GM12892 (cell line): Measurements from ENCODE around the gene SLC30A2.

ENCODE experiments used
- DNase-seq: peaks from one replicate; pipeline ENCODE4 v3.0.0; 2011; ENCODE audit not compliant: insufficient read length
- FAIRE-seq: peaks from 2 replicates; lab custom pipeline; 2011; peaks lifted over from hg19 to GRCh38; lab: Jason Lieb, UNC
- POLR2A ChIP-seq: IDR thresholded peaks from 2 replicates; pipeline ENCODE4 v1.6.1; 2011; ENCODE audit warnings: low read depth, low read length, control low read depth
- POLR2AphosphoS5 ChIP-seq: IDR thresholded peaks from 2 replicates; pipeline ENCODE4 v1.6.1; 2011; ENCODE audit warnings: low read depth, low read length, control low read depth
- TAF1 ChIP-seq: IDR thresholded peaks from 2 replicates; pipeline ENCODE4 v1.6.1; 2011; ENCODE audit warnings: low read depth, mild to moderate bottlenecking, control low read depth, low read length, borderline replicate concordance

Gene SLC30A2

DNA sequence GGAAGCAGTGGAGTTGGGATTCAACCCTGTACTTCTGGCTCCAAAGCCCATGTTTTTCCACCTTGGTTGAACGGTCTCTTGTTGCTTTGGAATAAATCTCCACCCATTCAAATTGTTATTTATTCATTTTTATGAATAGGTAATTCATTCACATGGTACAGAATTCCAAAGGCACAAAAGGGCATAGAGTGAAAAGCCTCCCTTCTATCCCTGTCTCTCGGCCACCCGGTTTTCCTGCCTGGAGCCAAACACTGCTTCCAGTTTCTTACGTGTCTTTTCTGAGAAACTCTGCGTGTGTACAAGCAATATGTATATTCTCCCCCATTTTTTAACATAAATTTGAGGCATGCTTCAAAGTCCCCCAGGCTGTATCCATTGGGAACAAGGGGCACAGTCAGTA lies 20.4 kb downstream of the SLC30A2 start:
- no peak for DNase-seq
- TF ChIP-seq POLR2A (no peak), TAF1 (no peak), POLR2AphosphoS5 (no peak)
- FAIRE-seq = no peak

DNA sequence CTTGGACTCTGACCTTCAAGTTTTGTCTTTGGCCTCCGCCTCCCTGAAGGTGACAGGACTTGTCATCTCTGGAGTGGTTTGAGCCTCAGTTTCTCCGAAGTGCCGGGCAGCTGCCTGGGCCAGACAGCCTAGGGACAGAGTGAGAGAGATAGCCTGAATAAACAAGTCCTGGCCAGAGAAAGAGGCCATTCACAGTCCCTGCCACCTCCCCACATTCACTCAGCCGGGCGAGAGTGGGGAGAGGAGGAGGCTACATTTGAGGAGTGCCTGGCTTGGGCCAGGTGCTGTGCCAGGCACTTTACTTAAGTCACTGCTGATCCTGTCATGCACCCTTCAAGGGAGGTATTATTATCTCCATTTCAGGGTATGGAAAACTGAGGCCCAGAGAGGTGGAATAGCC lies 20.9 kb downstream of the SLC30A2 start:
- DNase-seq (no peak), FAIRE-seq (no peak)
- TF ChIP-seq TAF1 (no peak), POLR2A (no peak), POLR2AphosphoS5 (no peak)

DNA sequence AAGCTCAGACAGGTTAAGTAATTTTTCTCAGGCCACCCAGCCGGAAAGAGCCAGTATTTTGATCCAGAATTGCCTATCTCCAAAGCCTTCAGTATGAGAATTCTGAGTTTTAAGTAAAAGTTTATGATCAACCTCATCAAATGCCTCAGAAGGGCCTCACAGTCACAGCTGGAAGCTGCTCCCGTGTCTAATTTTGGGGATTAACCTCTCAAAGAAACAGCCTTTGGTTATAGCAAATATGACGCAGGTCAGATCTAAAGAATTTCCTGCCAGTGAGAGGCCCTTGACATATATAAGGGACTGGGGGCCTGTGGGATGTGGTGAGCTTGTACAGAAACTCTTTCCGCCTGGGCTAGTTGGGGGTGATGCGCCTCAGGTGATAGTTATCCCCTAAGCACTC lies 22.1 kb downstream of the SLC30A2 start:
- DNase-seq (no peak), FAIRE-seq (no peak)
- TF ChIP-seq POLR2A (no peak), TAF1 (no peak), POLR2AphosphoS5 (no peak)

DNA sequence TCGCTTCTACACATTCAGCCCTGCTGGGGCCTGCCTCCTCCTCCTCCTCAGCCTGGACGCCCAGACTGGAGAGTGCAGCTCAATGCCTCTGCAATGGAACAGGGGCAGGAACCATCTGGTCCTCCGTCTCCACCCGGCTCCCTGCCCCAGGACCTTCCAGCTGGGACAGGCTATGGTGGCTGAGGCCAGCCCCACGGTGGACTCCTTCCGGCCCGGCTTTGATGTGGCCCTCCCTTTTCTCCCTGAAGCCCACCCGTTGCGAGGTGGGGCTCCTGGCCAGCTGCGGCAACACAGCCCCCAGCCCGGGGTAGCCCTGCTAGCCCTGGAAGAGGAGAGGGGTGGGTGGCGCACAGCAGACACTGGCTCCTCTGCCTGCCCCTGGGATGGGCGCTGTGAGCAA lies 22.9 kb downstream of the SLC30A2 start:
- FAIRE-seq = no peak
- DNase-seq = no peak
- TF ChIP-seq POLR2AphosphoS5 = no peak

DNA sequence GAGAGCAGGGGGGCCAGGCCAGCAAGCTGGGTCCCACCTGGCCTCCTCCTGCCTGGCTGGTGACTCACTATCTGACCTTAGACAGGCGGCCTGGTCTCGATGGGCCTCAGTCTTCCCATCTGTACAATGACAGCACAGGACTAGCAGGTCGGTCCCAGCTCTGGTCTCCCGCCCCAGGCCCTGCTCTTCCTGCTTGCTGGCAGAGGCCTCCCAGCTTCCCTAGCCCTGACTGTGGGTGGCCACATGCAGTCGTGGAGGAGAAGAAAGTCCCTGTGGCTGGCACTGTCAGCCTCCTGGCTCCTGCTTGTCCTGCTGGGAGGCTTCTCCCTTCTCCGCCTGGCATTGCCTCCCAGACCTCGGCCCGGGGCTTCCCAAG lies 23.5 kb downstream of the SLC30A2 start:
- no peak for DNase-seq
- TF ChIP-seq POLR2AphosphoS5 = no peak
- no peak for TF ChIP-seq POLR2A
- TF ChIP-seq TAF1 = no peak
- FAIRE-seq = no peak

DNA sequence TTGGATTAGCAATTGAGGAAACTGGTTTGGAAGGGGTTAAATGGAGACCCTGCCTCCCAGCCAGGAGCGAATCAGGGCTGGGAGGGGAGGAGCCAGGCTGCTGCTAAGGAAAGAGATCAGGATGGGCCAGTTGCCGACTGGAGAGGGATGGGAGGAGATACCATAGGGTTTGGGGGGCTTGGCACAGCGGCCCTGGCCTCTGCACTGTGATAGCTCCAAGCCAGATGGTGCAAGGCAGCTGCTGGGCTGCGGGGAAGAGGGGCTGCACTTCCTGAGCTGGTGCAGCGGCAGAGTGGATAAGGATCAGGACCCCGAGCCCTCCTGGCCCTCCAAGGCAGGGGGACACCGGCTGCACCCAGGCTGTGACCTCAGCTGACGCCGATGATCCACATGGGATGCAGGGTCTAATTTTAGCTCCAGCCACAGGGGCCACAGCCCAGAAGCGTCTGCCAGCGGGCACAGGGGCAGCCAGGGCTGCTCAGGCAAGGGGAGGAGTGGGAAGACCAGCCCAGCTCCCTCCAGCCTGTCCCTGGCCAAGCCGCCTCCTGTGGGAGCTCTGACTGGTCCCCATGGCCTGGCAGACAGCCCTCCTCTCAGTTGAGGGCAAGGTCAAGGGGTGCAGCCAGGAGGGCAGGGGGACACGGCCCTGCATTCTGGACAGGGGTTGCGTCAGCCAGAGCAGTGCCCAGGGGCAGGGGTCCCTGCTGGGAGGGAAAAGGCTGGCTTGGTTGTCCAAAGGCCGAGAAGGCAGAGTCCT lies 24.1 kb downstream of the SLC30A2 start, which contains the start of gene EXTL1:
TSS of gene EXTL1 (plus strand) at position 129 of the 757 bp plus-strand sequence. CDS start 872 bp downstream, outside the sequence.
- FAIRE-seq (no peak), DNase-seq (no peak)
- TF ChIP-seq POLR2A = no peak

DNA sequence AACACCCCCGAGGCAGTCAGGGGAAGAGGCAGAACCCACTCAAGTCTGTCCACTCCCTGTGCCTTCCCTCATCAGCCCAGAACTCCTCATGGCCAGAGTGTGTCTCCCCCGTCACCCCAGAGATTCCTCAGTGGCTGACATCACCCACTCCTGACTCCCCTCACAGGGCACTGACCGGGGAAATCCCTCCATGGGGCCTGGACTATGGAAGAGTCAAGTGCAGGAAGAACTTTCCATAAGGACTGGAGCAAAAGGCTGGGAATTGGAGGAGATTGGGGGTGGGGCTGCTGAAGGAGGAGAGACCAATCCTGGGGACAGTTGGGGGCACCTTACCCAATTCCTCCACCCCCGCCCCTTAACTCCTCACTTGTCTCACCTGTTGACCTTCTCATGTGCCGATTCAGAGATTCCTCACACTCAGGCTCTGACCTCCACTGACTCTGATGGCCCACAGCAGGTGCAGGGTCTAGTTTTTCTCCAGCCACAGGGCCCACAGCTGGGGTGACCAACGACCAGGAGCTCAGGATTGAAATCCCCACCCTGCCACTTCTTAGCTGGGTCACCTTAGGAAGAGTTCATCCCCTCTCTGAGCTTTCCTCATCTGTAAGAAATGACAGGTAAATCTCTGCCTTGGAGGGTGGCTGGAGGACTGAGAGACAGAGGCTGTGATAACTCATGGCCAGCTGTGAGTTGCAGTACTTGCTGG lies 24.8 kb downstream of the SLC30A2 start:
- no peak for FAIRE-seq
- no peak for DNase-seq
- TF ChIP-seq POLR2AphosphoS5 (no peak), TAF1 (no peak), POLR2A (no peak)

DNA sequence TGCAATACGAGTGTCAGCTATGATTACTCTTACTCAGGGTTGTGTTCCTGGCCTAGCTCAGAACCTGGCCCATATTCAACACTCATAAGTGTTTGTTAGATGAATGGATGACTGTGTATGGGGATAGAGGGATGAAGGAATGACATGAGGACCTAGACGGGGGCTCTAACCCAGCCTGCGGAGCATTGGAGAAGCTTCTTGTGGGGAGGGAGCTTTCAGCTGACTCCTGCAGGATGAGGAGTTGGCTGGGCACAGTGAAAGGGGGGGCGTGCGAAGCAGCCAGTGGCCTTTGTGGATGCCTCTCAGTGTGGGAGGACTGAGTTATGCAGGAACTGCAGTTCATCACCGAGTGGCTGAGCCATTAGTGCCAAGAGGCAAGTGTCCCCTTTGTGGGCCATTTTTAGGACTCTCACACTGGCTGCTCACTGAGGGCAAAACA lies 25.6 kb downstream of the SLC30A2 start:
- no peak for DNase-seq
- no peak for FAIRE-seq
- no peak for TF ChIP-seq POLR2AphosphoS5
- no peak for TF ChIP-seq POLR2A
- no peak for TF ChIP-seq TAF1

DNA sequence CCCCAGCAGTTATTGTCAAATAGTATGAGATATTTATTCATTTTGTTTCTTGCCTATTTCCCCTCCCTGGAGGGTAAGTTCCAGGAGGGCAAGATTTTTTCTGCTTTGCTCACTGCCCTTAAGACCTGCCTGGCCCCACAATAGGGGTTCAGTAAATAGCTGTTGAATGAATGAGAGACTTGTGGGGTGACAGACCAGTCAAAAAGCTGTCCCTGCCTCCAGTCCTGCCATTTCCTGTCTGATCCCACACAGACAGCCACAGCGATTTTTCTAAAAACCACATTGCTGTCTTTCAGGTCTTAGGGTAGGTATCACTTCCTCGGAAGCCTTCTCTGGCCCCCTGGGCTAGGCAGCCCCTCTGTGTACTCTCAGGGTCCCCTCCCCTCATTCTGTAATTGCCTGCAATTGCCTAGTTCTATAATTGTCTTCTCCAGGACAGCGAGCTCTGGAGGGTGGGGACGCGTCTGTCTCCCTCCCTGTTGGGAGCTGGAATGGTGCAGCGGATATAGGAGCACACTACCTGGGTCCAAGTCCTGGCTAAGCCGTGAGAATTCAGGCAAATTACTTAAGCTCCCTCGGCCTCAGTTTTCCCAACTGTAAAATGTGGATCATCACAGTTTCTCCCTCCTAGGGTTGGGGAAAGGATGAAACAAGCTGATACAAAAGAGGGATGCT lies 26.1 kb downstream of the SLC30A2 start:
- FAIRE-seq (no peak), DNase-seq (no peak)
- TF ChIP-seq POLR2A = no peak
- TF ChIP-seq POLR2AphosphoS5 = no peak
- no peak for TF ChIP-seq TAF1

DNA sequence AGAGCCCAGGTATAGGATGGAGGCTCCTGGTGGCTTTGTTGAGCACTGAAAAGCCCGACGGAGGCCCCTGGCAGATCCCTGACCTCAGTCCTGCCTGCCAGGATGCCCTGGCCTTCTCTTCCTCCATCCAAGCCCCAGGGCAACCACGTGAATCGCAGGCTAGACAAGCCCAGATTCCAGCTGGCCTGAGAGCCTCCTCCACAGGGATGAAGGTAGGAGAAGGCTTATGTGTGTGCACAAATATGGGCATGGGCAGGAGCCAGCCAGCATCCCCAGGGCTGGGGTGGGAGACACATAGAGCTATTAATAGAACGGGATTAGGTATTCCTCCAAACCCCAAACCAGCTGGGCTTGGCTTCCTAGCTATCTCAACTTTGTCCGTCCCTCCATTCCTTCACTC lies 28.3 kb downstream of the SLC30A2 start:
- no peak for FAIRE-seq
- TF ChIP-seq POLR2A (no peak), POLR2AphosphoS5 (no peak), TAF1 (no peak)
- DNase-seq = no peak

DNA sequence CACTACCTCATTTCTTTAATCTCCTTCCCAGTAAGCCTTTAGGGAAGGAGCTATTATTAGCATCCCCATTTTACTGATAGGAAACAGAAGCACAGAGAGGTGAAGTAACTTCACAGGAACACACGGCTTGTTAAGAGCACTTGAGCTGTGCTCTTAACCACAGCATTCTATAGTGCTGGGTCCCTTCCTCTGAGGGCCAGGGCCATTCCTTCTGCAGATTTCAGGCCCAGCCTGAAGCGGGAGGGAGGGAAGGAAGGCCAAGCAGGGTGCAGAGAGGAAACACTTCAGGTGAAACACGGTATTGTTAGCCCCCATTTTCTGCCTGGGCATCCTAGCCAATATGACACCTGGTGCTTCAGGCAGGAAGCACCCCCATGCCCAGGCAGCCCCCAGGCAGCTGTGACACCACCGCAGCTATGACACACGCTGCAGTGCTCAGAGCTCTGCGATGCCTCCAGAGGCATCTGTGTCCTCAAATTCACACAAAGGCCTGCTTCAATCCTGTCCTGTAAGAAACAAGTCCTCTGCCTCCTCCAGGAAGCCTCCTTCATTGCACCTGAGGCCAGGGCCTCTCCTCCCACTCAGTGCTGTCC lies 28.9 kb downstream of the SLC30A2 start:
- TF ChIP-seq TAF1 = no peak
- TF ChIP-seq POLR2AphosphoS5 = no peak
- no peak for TF ChIP-seq POLR2A
- DNase-seq = no peak
- FAIRE-seq = no peak
